ENCODE results near the gene IL18R1.
"Not testable (repeated sequence)": the region's sequence is repeated elsewhere in the genome, so short reads cannot be mapped to it uniquely, and the experiment has no call there.

The IL18R1 gene

DNA sequence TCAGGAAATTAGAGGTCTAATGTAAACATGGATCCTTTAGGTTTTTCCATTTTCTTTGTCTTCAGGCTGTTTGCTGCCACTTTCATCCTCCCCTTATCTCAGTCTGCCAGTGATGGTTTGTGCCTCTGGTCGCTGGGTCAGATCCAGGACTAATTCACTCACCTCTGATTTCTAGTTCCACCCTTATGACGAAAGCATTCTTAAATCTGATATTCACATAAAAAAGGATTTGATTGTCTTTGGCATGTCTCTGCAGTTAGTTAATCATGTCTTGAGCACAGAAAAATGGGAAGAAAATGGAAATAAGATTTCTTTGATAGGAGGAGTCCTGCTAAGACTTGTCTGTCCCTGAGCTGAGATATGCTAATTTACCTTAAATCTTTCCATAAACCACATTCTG lies 39.7 kb upstream of the IL18R1 start:
- DNase-seq (ENCODE audit: low spot score): no peak
- TF ChIP-seq, protein P1, sequence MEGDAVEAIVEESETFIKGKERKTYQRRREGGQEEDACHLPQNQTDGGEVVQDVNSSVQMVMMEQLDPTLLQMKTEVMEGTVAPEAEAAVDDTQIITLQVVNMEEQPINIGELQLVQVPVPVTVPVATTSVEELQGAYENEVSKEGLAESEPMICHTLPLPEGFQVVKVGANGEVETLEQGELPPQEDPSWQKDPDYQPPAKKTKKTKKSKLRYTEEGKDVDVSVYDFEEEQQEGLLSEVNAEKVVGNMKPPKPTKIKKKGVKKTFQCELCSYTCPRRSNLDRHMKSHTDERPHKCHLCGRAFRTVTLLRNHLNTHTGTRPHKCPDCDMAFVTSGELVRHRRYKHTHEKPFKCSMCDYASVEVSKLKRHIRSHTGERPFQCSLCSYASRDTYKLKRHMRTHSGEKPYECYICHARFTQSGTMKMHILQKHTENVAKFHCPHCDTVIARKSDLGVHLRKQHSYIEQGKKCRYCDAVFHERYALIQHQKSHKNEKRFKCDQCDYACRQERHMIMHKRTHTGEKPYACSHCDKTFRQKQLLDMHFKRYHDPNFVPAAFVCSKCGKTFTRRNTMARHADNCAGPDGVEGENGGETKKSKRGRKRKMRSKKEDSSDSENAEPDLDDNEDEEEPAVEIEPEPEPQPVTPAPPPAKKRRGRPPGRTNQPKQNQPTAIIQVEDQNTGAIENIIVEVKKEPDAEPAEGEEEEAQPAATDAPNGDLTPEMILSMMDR (IDR thresholded peaks at IDR 0.05; ENCODE audit: extremely low read depth, missing control alignments): no peak

DNA sequence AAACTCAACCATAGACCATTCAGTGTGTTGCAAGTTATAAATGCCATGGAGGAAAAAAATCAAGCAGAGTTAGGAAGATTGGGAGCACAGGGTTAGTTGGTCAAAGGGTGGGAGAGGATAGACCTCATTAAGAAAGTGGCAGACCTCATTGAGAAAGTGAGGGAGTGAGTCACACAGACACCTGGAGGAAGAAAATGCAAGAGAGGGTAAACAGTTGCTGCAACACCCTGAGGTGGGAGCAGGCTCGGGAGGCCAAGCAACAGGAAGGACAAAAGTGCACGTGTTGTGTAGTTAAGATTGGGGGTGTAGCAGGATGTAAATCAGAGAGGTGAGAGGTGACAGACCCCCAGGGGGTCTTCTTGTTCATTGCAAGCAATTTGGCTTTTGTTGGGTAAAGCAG lies 37.9 kb upstream of the IL18R1 start:
- DNase-seq (ENCODE audit: low spot score): no peak

DNA sequence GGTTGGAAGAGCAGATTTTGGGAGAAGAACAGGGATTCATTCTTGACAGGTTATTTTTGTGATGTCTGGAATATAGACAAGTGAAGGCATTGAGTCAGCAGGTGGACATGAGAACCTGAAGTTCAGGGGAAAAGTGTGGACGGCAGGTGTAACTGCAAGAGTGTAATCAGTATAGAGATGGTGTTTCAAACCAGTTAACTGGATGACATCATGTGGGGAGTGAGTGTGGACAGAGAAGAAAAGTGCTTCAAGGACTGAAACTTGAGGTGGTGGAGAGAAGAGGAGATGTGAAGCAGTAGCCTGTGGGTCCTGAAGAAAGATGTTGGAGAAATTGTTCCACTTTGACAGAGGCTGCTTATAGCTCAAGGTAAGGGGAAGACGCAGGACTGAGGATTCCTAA lies 37.2 kb upstream of the IL18R1 start:
- no peak for DNase-seq (ENCODE audit: low spot score)
- TF ChIP-seq, protein P1 (IDR thresholded peaks at IDR 0.05; ENCODE audit: extremely low read depth, missing control alignments): no peak

More for the DNA sequence above, 37.9 kb upstream of the IL18R1 start:
- TF ChIP-seq, protein P1 (IDR thresholded peaks at IDR 0.05; ENCODE audit: extremely low read depth, missing control alignments): no peak

DNA sequence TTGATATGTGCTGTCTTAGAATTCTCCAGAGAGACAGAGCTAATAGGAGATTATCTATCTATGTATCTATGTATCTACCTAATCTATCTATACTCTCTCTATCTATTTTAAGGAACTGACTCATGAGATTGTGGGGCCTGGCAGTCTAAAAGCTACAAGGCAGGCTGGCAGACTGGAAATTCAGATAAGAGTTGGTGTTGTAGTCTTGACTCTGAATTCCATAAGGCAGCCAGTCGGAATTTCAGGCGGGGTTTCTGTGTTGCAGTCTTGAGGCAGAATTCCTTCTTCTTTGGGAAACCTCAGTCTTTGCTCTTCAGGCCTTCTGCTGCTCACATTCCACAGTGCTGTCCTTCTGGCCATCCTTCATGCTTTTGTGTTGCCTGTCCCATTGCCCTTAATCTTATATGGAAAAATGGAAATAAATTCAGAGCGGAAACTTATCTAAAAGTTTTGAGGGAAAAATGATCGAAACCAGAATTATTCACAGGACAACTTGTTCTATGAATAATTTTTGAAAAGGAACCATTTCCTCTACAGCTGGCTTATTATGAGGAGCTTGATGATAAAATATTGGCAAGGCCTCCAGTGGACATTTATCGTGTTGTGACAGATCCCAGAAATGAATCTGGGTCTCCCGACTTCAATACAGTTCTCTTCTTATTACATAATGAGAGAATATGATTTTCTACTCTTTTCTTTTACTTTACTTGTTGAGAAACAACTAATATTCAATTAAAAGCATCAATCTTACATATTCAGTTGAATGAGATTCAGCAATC lies 33.5 kb upstream of the IL18R1 start:
- DNase-seq (ENCODE audit: low spot score): no peak
- TF ChIP-seq, protein P1 (IDR thresholded peaks at IDR 0.05; ENCODE audit: extremely low read depth, missing control alignments): no peak

DNA sequence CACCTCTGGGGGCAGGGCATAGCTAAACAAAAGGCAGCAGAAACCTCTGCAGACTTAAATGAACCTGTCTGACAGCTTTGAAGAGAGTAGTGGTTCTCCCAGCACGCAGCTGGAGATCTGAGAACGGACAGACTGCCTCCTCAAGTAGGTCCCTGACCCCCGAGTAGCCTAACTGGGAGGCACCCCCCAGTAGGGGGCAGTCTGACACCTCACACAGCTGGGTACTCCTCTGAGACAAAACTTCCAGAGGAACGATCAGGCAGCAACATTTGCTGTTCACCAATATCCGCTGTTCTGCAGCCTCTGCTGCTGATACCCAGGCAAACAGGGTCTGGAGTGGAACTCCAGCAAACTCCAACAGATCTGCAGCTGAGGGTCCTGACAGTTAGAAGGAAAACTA lies 30.7 kb upstream of the IL18R1 start:
- not testable (repeated sequence) for DNase-seq (ENCODE audit: low spot score)

DNA sequence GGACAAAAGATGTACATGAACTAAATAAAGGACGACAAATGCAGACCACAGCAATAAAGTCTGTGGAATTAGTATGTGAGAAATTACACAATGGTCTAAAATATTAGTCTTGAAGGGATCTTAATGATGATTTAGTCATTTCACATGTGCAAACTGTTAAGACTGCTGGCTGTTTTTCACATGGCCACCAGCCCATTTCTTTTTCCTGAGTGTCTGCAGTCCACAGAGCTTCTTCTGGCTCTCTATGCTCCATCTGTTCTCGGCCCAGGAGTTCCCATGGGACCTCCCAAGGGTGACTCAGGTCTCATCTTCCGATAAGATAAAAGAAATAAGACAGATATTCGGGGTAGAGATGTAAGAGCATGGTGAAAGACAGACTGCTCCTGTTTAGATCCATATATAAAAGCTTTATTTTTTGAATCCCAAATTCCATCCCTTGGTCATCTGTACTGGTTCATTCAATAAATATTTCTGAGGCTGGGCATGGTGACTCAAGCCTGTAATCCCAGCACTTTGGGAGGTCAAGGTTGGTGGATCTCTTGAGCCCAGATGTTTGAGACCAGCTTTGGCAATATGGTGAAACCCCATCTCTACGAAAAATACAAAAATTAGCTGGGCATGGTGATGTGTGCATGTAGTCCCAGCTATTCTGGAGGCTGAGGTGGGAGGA lies 24.1 kb upstream of the IL18R1 start:
- no peak for DNase-seq (ENCODE audit: low spot score)
- TF ChIP-seq, protein P1 (IDR thresholded peaks at IDR 0.05; ENCODE audit: extremely low read depth, missing control alignments): no peak

DNA sequence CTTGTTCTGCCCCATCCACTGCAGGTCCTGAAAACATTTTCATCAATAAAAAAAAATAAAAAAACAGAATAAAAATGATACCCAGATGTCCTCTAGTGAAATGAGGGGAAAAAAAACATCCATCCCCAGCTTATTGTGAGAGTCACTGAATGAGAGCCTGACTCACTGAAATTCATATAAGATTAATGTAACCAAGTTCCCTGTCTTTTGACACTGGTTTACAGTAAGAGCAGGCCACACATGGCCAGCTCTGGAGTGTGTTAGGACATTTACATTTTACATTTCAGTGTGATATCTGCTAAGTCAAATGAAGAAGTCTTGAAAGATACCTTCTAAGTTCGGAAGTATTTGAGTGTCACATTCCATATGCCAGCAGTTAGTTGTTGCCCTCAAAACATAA lies 21.1 kb upstream of the IL18R1 start:
- DNase-seq (ENCODE audit: low spot score): no peak
- TF ChIP-seq, protein P1 (IDR thresholded peaks at IDR 0.05; ENCODE audit: extremely low read depth, missing control alignments): no peak

Data from GM20000 (cell line).